Measurements from ENCODE around the gene GAS7.

The GAS7 gene

DNA sequence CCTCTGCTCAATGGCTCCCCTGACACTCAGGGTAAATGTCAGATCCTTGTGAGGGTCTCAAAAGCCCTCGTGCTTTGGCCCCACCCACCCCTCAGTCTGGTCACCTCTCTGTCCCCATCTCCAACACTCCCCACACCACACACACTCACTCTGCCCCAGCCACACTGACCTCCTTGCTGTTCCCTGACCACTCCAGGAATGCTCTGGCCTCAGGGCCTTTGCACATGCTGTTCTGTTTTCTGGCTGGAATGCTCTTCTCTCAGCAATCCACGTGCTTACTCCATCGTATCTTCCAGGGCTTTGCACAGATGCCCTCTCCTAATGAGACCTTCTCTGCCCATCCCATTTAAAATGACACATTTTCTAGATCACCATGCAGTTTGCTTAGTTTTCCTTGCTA, 28.2 kb downstream of the GAS7 start:
- DNase-seq: no peak

DNA sequence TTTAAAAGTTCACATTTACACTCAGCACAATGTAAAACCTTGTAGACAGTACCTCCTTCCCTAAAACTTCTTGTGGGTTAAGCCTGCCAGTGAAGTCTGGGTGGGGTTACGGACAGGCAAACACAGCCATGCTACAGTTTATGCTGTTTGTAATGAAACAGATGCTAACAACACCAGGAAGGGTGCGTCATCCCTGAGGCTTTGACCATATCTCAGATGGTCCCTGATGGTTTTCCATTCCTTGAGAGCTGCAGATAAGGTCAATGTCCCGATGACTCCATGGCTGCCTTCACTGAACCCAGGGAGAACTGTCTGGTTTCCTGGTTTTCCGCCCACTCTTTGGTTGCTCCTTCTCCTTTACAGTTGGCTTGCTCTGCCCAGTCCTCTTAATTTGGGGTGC, 29.1 kb downstream of the GAS7 start:
- no peak for DNase-seq

DNA sequence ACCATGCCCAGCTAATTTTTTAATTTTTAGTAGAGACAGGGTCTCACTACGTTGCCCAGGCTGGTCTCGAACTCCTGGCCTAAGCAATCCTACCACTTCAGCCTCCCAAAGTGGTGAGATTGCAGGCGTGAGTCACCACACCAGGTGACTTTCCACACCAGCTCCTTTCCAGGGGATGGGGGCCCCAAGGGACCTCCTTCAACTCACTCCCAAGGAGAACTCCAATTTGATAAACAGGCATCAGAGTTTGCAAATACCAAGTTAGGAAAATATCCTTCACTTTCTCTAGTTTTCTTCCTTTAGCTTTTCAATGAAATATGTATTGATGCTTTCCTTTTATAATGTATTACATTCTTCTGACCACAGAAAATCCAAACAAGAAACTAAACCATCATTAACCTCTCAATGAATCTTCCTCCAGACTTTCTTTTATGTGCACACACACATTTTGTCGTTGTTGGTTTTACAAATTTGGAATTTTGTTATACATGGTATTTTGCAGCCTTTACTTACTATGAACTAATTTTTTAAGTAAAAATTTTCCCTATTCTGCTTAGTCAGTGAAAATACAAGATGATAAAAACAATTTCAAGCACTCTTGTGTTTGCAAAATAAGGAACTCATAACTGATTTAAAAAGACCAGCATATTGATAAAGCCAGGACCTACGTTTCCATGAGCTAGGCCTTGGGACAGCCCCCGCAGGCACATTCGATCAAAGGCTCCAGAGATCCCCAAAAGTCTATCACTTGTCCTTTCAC, 32.0 kb downstream of the GAS7 start:
- DNase-seq: no peak

DNA sequence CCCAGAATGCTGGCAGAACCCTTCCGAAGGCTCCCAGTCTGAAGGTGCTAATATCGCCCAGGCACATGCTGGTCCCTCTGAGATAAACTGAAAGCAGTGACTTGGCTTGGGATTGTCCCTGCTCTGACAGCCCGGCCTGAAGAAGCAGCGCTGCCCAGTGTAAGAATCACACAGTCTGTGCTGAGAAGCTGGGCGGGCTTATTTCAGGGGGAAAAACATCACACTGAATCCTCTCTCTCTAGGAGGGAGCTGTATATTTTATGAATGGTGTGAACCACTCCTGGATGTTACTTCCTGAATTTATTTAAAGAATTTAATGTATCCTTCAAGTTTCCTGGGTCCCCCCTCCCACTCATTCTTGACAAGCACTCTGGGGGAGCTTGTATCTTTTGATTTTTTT, 36.3 kb downstream of the GAS7 start:
- no peak for DNase-seq

DNA sequence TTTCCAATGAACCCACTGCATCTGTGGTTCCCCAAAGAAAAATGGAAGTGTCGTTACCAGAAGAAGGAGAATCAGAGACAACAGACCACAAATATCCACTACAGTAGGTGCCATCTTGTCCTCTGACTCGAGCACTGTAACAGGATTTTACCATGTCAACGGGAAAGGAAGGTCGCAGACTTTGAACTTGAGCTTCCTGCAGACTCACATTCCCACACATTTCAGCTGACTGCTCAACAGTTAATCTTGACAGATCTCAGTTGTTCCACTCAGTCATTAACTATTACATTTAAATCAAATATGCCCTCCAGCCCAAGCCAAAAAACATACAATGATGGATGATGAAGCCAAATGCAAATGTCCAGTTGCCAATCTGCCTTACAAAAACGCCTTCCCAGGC, 37.0 kb downstream of the GAS7 start:
- no peak for DNase-seq

DNA sequence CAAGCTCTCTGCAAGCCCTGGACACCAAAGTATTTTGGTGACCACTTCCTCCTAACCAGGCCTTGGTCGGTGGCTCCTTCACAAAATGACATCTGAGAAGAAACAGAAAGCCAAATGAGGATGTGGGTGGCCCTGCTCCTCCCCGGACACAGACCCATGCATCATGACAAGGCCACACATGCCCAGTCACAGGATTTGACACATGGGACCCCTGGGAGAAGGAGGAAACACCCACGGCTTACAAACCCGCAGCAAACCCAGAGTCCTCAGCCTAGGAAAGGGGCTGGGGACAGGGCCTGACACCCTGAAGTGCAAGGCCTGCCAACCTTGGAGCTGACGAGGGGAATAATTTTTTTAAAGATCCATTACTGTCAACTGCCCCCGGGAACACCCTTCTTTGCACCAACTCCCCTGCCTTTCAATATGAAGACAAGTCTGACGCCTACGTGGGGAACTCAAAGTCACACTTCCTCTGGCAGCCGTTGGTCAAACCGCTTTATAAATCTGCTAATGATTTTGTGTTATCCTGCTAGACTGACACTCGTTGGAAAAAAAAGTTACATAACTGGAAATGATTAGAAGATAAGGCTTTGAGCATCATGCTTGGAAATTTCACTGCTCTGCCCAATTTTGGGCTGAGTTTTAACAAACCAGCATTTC, 41.3 kb downstream of the GAS7 start:
- no peak for DNase-seq

DNA sequence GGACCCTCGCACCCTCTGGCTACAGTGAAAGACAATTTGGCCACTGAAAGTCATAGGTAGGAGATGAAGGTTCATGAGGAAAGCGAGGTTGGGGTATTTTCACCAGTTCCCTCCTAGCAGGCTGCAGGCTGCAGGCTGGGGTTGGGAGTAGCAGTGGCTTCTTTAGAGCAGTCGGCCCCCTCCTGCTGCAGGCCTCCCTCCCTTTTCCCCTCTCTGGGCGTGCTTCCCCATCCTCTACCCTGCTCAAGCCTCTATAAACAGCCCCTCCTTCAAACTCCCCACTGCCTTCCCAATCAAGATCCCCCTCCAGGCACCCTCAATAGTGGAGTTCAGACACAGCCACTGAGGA, 41.8 kb downstream of the GAS7 start:
- no peak for DNase-seq

DNA sequence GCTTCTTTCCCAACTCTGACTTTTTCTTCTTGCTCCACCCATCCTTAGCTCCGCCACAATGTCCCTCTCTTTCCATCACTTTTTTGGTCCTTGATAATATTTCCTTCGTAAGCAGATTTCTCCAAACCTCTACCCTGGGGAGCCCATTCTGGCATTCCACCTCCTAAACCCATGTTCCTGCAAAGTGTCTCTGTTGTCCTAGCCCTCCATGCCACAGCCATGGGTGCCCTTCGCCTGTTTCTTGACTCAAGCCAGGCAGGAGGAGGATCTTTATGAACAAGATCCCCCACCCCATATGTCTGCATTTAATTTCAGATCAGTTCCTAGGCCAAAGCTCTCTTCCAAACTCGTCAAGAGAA, 42.4 kb downstream of the GAS7 start:
- no peak for DNase-seq

DNA sequence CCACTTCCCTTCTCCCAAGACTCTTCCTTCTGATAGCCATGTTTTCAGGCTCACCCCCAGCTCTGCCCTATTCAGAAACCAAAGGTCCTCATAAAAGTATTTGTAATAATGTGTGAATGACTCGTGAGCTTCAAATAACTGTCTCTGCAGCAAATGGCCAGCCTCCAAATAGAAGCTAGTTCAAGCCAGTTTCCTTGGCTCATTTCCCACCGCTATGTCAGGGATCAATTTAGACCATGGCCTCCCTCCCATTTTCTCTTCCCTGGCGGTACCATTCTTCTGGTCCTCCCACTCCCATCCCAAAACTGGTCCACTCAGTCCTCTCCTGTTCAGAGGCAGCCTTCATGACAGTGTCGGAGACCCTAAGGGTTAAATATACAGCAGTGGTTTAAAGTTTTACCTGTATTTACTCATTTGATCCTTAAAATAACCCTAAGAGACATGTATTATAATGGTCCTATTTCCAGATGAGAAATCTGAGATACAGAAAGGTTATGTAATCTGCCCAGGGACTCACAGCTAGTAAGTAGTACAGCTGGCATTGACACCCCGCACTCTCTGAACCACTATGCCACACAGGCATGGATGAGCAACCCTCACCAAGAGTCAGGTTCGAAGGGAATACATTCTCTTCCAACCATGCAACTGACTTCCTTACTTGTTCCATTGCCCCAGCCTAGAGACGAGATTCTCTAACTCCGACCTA, 42.9 kb downstream of the GAS7 start:
- DNase-seq: no peak

DNA sequence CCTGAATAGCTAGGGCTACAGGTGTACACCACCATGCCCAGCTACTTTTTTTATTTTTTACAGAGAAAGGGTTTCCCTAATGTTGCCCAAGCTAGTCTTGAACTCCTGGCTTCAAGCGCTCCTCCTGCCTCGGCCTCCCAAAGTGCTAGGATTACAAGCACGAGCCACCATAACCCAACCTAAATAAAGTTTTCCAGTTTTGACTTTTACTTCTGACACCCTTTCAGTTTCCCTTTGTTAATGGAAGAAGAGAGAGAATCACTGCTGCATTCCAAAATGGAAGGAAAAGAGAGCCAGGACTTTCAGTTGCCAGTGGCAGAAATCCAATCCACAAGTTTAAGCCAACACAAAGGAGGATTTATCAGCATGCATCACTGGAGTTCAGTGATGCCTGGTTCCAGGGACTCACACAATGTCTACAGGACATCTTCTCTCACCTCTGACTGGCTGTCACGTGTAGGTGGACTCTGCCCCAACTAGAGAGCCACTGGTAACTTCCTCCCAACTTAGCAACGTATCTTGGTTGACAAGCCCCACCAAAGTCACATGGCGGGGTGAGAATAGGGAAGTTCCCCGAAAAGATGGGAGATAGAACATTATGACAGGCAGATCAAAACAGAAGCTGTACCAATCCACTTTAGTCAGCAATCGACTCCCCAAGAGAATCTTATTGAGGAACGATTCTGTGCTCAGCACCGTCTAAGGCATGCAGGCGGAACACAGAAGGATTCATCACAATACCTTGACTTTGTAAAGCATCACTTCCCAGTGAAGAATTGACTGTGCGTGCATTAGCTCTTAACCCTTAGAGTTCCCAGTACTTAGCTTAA, 46.5 kb downstream of the GAS7 start:
- no peak for DNase-seq

DNA sequence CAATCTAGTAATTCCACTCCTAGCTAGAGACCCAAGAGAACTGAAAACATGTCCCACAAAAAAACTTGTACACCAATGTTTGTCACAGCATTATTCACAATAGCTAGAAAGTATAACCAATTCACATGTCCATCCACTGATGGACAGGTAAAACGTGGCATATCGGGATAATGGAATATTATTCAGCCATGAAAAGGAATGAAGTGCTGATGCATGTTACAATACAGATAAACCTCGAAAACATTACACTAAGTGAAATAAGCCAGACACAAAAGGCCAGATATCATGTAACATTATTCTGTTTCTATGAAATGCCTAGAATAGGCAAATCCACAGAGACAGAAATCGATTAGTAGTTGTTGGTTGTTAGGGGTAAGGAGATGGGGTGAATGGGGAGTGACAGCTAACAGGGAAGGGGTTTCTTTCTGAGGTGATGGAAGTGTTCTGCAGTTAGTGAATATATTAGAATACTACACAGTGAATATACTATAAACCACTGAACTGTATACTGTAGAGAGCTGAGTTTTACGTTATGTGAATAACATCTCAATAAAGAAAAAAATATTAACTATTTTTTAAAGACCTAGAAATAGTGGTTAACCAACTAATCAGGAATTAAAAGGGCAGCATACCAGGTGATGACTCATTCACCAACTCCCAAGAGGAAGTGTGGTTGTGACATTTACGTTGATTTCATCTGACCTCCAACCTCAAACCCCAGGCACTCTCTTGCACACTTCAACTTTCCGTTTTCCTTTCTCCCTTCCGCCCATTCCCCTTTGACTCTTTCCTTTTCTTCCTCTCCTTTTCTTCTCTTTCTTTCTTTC, 48.6 kb downstream of the GAS7 start:
- DNase-seq: no peak

DNA sequence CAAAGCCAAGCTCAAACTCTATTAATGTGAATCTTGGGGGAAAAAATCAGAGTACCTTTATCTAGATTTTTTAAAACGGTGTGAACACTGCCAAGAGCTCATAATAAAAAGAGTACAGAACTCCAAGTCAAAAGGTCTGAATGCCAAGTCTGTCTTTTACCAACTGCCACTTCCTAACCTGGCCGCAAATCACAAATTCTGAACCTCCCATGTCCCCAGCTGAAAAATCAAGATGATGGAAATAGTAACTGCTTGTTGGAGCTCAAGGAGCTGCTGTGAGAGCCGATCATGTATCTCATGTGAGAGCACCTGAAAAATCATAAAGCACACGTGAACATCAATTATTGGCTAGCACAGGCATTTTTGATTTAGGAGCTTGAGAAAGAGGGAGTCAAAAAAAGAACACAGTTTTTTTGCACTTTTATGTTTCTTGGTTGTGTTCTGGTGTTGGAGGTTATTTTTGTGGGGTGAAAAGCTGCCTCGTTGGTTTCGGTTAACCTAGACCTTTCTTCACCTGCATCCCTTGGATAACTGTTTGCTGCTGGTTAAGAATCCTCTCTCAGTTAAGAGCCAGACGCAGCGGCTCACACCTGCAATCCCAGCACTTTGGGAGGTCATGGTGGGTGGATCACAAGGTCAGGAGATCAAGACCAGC, 50.5 kb downstream of the GAS7 start:
- DNase-seq: no peak

DNA sequence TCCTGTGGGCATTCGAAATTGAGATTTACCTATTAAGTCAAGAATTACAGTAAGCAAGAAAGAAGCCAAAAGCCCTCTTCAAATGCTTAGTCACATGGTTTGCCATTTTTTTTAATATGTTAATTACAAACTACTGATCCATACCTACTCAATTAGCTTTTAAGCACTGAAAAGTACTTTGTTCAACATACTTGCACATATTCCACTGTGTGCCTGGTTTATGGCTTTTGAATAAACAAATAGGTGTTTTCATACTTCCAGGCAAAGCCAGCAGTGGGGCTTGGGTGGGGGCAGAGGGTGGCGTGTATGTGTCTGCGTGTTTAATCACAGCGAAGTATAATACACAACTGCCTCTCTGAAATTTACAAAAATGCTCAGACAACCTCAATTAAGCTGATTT, 51.4 kb downstream of the GAS7 start:
- DNase-seq: no peak

DNA sequence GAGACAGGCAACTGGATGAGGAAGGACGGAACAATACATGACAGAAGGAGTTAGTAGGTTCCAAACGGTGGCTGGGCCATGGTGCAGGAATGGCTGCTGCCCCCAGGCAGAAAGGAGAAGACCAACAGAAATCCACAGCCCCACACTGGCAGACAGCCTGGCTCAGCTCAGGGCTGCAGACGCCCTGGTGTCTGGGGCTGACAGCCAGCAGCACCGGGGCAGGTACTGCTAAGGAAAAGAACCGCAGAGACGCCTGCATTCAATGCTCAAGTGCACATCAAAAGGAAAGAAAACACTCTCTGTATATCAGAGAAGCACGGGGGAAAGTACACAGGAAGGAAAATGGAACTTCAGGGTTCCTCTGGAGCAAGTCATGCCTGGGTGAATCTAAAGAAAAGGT, 53.4 kb downstream of the GAS7 start:
- DNase-seq: no peak

DNA sequence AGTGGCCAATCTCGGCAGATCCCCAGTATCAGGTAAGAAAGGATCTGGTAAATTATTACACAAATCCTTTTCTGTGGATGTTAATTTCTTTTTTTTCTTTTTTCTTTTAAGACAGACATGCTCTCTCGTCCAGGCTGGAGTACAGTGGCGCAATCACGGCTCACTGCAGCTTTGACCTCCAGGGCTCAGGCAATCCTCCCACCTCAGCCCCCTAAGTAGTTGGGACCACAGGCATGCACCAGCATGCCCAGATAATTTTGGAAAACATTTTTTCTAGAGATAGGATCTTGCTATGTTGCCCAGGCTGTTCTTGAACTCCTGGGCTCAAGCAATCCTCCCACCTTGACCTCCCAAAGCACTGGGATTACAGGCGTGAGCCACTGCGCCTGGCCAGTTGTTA, 54.0 kb downstream of the GAS7 start:
- no peak for DNase-seq

DNA sequence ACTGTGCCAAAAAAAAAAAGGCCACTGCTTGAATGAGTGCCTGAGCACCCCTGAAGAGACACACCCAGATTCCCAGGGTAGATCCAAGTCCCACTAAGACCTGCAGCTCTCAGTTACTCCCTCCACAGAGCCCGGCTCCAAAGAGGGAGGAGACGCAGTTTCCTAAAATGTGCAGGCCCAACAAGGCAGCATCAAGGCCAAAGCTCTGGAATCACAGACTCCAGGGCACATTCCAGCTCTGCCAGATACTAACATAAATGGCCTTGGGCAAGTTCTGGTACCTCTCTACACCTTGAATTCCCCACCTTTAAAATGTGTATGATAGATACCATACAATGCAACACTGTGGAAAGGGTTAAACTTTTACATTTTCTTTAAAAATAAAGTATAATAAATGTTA, 57.0 kb downstream of the GAS7 start:
- DNase-seq: no peak

DNA sequence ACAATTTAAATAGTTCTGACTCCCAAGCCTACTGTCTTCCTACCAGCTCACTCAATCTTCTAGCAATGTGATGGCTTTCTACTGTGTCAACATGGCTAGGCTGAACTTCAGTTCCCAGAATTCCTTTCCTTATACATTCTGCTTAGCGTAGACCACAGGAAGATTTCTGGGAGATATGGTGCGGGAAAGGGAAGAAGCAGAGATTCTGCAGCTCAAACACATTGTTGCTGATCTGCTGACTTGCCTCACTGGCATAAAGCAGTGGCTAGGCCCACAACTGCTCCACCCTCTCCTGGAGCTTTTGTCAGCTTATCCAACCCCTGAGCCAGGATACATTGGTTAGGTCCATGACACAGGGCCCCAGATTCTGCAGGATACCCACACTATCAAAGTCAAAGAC, 58.8 kb downstream of the GAS7 start:
- no peak for DNase-seq

DNA sequence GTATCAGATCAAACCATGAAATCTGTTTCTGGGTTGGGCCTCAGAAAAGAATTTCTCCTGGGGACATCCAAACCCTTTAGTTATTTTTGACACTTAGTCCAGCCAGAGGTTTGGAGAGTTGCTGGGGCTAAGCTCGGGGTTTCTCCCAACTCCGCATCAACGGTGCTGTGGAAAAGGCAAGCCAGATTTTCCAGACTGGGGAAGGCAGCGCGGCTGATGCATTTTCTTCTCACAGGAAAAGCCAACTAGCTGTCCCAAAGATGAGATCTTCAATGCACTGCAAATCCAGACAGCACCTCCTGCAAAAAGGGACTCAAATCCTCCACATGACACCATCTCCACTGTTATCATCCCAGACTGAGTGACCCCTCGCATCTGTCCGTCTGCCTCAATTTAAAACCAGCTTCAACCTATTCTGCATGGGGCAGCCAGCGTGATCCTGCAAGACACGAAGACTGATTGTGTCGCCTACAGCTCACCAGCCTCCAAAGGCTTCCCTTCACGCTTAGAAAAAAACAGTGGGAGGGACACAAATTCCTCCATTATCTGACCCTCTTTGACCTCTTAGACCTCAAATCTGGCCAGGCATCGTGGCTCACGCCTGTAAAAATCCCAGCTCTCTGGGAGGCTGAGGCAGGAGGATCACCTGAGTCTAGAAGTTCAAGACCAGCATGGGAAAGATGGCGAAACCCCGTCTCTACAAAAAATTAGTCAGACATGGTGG, 62.0 kb downstream of the GAS7 start:
- no peak for DNase-seq

DNA sequence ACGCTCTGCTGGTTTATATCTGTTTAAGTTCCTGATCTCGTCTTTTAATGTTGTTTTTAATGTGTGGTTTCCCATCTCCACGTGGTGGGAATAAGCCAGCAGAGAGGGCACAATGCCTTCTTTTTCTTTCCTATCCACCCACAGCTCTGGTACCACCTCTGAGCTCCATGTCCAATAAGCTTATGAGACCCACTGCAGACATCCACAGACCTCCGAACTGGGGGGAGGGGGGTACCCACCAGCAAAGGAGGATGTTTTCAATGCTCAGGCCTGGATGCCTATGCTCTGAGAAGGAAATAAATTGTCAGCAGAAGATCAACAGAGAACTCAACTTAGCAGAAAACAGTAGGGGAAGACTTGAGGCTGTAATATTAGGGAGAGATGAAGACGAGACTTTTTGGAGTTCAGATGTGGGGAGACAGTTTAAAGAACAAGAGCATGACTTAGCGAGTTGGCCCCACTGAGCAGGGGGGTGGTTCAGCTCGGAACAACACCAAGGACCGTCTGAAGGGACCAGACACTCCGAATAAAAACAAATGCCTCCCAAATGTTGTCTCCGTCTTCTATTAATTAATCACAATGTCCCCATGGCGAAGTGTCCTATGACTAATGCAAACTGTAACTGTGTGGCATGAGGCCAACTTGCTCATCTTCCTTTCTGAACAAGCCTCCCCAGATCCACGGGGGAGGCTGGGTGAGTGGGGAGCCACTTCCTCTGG, 62.7 kb downstream of the GAS7 start:
- no peak for DNase-seq

DNA sequence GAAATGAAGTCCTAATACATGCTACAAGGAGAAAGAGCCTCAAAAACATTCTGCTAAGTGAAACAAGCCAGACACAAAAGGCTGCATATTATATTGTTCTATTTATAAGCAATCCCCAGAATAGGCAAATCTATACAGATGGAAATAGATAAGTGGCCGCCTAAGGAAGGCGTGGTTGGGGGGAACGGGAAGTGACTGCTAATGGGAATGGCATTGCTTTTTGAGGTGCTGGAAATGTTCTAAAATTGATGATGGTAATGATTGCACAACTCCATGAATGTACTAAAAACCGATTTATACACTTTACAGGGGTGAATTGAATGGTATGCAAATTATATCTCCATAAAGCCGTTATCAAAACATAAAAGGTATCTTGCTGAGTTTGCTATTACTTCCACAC, 67.7 kb downstream of the GAS7 start:
- no peak for DNase-seq

DNA sequence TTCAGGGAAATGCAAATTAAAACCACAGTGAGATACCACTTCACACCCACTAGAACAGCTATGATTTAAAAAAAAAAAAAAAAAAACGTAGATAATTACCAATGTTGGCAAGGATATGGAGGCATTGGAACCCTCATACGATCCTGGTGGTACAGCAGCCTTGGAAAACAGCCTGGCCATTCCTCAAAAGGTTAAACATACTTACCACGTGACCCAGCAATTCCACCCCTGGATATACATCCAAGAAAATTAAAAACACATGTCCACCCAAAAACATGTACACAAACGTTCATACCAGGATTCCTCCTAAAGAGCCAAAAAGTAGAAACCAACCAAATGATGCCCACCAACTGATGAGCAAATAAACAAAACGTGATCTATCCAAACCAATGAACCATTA, 68.1 kb downstream of the GAS7 start:
- no peak for DNase-seq
